Transverse colon (tissue), 3 donors: ENCODE data around the gene UVRAG.

Experiments
- POLR2A ChIP-seq: fragments of 450-650 bp; IDR thresholded peaks from one replicate; pipeline ENCODE4 v1.6.1; 2016; ENCODE audit warnings: antibody characterized with exemption, mild to moderate bottlenecking, moderate library complexity
- TF ChIP-seq, protein P1 (sequence below), 5 experiments: fragments of 200-600 bp in 3 of 5; fragments of 450-650 bp in 2 of 5; sonication (generic) in 3 of 5; IDR thresholded peaks; 1 replicate in 2 of 5; 2 replicates in 3 of 5; pipeline ENCODE4 v1.5.1; 2016 to 2017; ENCODE audit warnings: antibody characterized with exemption in 5 of 5, inconsistent platforms in 3 of 5, mild to moderate bottlenecking in 2 of 5, moderate library complexity in 1 of 5

DNA sequence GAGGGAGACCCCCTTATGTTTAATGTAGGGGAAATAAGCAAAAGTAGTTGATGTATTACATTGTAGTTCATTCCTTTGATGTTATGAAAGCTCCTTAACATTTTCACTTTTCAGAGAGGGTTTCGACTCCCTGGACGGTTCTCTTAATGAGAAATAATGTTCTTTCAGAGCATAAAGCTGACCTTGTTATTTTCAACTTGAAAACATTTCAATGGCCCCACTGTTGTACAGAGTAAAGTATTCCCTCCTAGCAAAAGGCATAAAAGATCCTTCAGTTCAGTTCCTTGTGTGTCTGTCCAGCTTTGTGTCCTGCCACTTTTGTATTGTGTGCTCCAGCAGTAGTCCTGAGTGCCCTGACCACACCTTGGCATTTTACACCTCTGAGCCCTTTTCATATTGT lies 63.9 kb downstream of the UVRAG start:
- TF ChIP-seq, protein P1, sequence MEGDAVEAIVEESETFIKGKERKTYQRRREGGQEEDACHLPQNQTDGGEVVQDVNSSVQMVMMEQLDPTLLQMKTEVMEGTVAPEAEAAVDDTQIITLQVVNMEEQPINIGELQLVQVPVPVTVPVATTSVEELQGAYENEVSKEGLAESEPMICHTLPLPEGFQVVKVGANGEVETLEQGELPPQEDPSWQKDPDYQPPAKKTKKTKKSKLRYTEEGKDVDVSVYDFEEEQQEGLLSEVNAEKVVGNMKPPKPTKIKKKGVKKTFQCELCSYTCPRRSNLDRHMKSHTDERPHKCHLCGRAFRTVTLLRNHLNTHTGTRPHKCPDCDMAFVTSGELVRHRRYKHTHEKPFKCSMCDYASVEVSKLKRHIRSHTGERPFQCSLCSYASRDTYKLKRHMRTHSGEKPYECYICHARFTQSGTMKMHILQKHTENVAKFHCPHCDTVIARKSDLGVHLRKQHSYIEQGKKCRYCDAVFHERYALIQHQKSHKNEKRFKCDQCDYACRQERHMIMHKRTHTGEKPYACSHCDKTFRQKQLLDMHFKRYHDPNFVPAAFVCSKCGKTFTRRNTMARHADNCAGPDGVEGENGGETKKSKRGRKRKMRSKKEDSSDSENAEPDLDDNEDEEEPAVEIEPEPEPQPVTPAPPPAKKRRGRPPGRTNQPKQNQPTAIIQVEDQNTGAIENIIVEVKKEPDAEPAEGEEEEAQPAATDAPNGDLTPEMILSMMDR (IDR thresholded peaks at IDR 0.05) = no peak
- no peak for TF ChIP-seq POLR2A
